Measurements from ENCODE around the gene KRTAP17-1. TPM values are rescaled to one million over a fixed set of nuclear protein-coding genes. Genes with fewer than 3 reads are reported as not detected.

The KRTAP17-1 gene
- total RNA-seq, 1 donor from 2014 or later = not detected

DNA sequence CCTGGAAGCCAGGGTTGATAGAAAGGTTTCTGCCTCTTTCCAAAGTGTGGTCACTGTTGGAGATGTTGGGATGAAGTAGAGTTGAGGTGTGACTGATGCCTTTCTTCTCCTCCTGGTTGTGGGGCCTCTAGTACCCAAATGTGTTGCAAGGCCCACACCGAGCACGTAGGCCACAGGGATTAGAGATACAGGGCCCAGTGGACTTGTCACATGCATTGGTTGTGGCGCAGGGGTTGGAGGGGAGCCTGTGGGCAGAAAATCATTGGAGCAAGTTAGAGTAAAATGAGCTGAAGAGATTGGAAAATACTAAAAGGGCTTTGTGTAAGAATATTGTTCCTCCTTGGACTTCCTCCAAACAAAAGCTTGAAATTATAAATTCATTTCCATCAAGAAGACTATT lies 30.5 kb upstream of the KRTAP17-1 start:
- DNase-seq (ENCODE audit: low spot score) = no peak
- TF ChIP-seq, protein P1, sequence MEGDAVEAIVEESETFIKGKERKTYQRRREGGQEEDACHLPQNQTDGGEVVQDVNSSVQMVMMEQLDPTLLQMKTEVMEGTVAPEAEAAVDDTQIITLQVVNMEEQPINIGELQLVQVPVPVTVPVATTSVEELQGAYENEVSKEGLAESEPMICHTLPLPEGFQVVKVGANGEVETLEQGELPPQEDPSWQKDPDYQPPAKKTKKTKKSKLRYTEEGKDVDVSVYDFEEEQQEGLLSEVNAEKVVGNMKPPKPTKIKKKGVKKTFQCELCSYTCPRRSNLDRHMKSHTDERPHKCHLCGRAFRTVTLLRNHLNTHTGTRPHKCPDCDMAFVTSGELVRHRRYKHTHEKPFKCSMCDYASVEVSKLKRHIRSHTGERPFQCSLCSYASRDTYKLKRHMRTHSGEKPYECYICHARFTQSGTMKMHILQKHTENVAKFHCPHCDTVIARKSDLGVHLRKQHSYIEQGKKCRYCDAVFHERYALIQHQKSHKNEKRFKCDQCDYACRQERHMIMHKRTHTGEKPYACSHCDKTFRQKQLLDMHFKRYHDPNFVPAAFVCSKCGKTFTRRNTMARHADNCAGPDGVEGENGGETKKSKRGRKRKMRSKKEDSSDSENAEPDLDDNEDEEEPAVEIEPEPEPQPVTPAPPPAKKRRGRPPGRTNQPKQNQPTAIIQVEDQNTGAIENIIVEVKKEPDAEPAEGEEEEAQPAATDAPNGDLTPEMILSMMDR (IDR thresholded peaks at IDR 0.05; ENCODE audit: unreplicated experiment) = no peak
- H3K4me3 Mint-ChIP-seq (ENCODE audit: unreplicated experiment) = no peak overlapping the region

DNA sequence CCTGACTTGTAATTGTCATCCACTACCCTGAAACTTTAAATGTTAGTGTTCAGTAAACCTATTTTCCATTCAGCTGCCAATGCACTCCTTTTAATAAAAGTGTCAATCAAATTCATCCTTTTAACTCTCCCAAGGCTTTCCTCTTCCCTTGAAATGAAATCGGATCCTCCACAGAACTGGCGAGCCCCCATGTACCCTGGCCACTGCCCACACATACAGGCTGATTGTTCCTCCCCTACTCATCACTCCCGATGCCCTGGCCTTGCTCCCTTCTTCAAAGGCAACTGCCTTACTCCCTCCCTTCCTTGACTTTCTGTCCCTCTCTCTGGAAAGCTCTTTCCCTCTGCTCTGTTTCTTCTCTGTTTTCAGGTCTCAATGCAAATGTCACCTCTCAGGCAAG lies 27.5 kb upstream of the KRTAP17-1 start:
- no peak overlapping the region for H3K27ac Mint-ChIP-seq (ENCODE audit: unreplicated experiment)
- DNase-seq (ENCODE audit: low spot score) = no peak
- no peak overlapping the region for H3K4me3 Mint-ChIP-seq (ENCODE audit: unreplicated experiment)
- H3K4me1 Mint-ChIP-seq (ENCODE audit: unreplicated experiment) = peaks cover 5% of the 10 kb centered on the region
- no peaks in the 10 kb centered on the region for H3K27me3 Mint-ChIP-seq (ENCODE audit: unreplicated experiment)
- peaks cover 7% of the 10 kb centered on the region for H3K36me3 Mint-ChIP-seq (ENCODE audit: low read depth, unreplicated experiment)
- H3K9me3 Mint-ChIP-seq (ENCODE audit: unreplicated experiment) = peaks cover 6% of the 10 kb centered on the region
- TF ChIP-seq, protein P1 (IDR thresholded peaks at IDR 0.05; ENCODE audit: unreplicated experiment) = no peak

More for the DNA sequence above, 30.5 kb upstream of the KRTAP17-1 start:
- no peaks in the 10 kb centered on the region for H3K27me3 Mint-ChIP-seq (ENCODE audit: unreplicated experiment)
- H3K36me3 Mint-ChIP-seq (ENCODE audit: low read depth, unreplicated experiment) = peaks cover 7% of the 10 kb centered on the region
- H3K9me3 Mint-ChIP-seq (ENCODE audit: unreplicated experiment) = peaks cover 6% of the 10 kb centered on the region
- H3K4me1 Mint-ChIP-seq (ENCODE audit: unreplicated experiment) = no peaks in the 10 kb centered on the region
- H3K27ac Mint-ChIP-seq (ENCODE audit: unreplicated experiment) = no peak overlapping the region

DNA sequence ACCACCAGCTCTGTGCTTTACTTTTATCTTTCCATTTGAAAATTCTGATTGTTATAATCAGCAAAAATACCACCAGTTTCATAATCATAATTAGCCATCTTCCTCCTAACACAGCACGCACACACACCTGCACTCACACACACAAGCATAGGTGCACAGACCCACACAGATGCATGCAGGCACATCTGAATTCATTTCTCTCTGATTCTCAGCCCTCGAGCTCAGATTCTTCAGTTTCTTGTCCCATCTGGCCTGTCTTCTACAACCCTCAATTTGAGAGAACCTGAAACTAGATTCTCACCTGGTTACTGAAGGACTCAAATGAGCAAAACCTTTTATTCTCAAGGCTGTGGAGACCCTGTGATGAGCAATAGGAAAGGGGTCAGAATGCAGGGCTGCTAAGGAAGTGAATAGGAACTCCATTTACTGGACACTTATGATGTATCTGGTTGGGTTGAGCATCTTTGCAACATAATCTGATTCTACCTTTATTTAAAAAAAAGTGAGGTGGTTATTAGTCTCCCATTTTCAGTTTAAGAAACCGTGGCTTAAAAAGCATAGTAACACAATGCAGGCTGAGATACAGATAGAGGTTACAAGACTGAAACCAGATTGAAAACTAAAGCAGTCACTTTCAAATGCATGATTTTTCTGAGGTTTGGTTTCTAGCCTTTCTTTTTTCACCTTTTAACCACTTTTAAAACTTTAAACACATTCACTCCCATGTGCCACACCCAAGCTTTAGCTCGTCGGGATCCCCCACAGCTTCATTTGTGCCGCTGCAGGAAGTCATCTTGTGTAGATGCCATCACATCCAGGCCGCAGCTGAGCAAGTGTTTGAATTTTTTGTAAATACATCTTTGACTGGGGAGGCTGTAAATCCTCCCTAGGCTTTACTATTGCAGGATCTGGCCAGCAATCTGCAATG lies 25.7 kb upstream of the KRTAP17-1 start:
- Mint-ChIP-seq H3K27ac (ENCODE audit: unreplicated experiment) (no peak overlapping the region), H3K27me3 (ENCODE audit: unreplicated experiment) (no peaks in the 10 kb centered on the region), H3K36me3 (ENCODE audit: low read depth, unreplicated experiment) (peaks cover 7% of the 10 kb centered on the region), H3K4me3 (ENCODE audit: unreplicated experiment) (no peak overlapping the region), H3K9me3 (ENCODE audit: unreplicated experiment) (peaks cover 6% of the 10 kb centered on the region), H3K4me1 (ENCODE audit: unreplicated experiment) (peaks cover 5% of the 10 kb centered on the region)
- TF ChIP-seq, protein P1 (IDR thresholded peaks at IDR 0.05; ENCODE audit: unreplicated experiment) = no peak
- no peak for DNase-seq (ENCODE audit: low spot score)

DNA sequence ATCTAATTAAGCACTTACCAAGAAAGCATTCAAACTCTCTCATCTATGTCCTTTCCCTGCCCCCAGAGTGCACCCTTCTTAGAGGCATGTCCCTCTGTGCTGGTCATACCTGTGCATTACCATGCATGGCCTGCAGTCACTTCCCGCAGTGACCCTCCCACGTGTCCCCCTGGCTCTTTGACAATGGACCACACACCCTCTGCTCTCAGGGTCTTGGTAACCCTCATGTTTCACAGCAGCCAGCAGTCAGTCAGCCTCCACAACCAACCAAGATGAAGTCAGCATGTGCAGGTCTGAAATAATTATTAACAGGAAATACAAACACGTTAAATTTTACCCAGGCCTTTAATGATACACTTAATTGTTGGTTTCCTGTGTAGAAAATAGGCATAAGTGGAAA lies 25.0 kb upstream of the KRTAP17-1 start:
- peaks cover 7% of the 10 kb centered on the region for H3K36me3 Mint-ChIP-seq (ENCODE audit: low read depth, unreplicated experiment)
- no peak overlapping the region for H3K4me3 Mint-ChIP-seq (ENCODE audit: unreplicated experiment)
- peaks cover 6% of the 10 kb centered on the region for H3K9me3 Mint-ChIP-seq (ENCODE audit: unreplicated experiment)

More for the DNA sequence above, 25.0 kb upstream of the KRTAP17-1 start:
- H3K27ac Mint-ChIP-seq (ENCODE audit: unreplicated experiment) = no peak overlapping the region
- H3K4me1 Mint-ChIP-seq (ENCODE audit: unreplicated experiment) = peaks cover 5% of the 10 kb centered on the region
- no peaks in the 10 kb centered on the region for H3K27me3 Mint-ChIP-seq (ENCODE audit: unreplicated experiment)
- DNase-seq (ENCODE audit: low spot score) = no peak
- TF ChIP-seq, protein P1 (IDR thresholded peaks at IDR 0.05; ENCODE audit: unreplicated experiment) = no peak

Data from endothelial cell (in vitro differentiated cells).